ENCODE measurements around the gene MAGEA9B.
"Not testable (repeated sequence)": the region's sequence is repeated elsewhere in the genome, so short reads cannot be mapped to it uniquely, and the experiment has no call there.

MAGEA9B gene

DNA sequence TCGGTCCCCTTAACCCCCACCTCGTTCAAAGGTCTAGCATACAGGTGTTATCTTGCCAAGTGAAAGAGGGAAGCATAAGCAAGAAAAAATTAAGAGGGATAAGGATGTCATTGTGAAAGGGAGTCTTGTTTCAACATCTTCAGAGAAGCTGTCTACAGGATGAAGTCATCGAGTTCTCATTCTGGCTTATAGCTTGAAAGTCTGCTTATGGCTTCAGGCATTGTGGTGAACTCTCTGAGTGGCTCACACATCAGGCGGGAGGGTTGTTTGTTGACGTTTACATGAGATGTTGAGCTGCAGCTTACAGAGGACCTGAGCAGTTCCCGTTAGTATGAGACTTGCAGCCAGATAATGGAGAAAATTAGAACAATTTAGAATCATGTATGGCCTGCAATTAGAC, 16.6 kb downstream of the MAGEA9B start:
- DNase-seq (ENCODE audit: low read depth) = no peak

DNA sequence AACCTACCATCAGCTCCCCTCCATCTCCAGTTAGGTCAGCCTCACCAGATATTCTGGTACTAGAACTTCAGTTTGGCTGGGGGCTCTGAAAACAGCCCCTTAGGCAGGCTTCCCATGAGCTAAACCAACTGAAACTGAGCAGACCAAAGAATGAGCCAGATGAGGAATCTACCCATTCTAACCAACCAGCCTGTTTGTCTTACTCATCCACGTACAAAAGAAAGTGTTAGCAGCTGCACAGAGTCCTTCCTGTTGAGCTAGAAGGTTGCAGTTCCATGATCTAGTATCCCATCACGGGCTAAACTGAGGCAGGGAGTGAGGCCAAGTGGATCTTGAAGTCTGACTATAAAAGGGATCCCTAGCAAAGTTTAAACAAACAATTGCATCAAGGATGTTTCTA, 17.5 kb downstream of the MAGEA9B start:
- DNase-seq (ENCODE audit: low read depth) = no peak

GRCh38 chrX:149568701-149569296, 18.5 kb downstream of the MAGEA9B start:
- DNase-seq (ENCODE audit: low read depth) = no peak

DNA sequence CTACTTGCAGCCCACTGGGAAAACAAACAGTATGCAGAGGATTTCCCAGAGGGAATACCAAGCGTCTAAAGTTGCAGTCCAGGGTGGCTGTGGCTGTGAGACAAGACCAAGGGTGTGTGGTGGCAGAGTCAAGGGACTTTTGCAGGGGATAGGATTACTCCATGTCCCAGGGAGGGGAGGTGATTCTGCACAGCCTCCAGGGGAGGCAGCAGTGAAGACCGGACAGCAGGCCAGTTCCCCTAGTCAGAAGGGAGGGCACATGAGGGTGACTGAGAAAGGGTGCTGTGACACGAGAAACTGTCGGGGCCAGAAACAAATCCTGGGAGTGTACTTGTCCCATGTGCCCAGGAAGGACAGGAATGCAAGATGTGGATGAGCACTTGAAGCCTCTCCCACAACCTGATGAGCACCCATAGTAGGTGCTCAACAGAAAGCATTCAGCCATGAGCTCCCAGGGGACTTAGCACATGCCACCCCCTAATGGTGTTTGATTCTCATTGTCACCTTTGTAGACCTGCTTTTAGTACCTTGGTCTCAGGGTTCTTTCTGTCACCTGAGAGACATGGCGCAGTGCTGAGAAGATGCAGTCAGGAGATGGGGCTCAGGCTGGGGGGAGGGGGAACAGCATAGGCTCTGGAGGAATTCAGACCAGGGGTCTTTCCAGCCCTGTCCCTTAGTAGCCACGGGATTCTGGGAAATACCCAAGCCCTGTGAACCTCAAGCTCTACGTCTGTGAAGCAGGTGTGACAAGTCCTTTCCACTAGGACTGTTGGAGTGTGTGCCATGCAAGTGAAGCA, 19.4 kb downstream of the MAGEA9B start:
- no peak for DNase-seq (ENCODE audit: low read depth)

DNA sequence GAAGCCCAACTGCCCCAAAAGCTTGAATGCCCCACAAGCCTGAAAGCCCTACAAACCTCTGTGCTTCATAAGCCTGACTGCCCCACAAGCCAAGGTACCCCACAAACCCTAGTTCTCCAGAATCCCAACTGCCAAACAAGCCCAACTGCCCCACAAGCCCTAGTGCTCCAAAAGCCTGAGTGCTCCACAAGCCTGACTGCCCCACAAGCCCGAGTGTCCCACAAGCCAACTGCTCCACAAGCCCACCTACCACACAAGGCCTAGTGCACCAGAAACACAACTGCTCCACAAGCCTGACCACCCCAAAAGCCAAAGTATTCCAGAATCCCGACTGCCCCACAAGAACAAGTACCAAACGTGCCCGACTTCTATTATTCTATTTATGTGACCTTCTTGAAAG, 23.9 kb downstream of the MAGEA9B start:
- DNase-seq (ENCODE audit: low read depth) = no peak

GRCh38 chrX:149555251-149555650, 32.0 kb downstream of the MAGEA9B start:
- not testable (repeated sequence) for DNase-seq (ENCODE audit: low read depth)

DNA sequence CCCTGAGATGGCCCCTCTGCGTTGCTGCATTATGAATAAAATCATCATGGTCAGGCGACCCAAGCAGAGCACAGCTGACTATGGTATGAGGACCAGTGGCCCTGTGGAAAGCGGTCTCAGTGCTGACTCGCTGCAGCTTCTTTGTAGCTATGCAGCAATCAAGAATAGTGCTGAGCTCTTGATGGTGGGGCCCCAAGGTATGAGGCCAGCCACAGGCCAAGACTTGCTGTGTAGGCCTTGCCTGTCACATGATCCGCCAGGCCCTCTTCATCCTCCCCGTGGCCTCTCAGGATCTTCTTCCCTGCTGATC, 35.4 kb downstream of the MAGEA9B start:
- not testable (repeated sequence) for DNase-seq (ENCODE audit: low read depth)

DNA sequence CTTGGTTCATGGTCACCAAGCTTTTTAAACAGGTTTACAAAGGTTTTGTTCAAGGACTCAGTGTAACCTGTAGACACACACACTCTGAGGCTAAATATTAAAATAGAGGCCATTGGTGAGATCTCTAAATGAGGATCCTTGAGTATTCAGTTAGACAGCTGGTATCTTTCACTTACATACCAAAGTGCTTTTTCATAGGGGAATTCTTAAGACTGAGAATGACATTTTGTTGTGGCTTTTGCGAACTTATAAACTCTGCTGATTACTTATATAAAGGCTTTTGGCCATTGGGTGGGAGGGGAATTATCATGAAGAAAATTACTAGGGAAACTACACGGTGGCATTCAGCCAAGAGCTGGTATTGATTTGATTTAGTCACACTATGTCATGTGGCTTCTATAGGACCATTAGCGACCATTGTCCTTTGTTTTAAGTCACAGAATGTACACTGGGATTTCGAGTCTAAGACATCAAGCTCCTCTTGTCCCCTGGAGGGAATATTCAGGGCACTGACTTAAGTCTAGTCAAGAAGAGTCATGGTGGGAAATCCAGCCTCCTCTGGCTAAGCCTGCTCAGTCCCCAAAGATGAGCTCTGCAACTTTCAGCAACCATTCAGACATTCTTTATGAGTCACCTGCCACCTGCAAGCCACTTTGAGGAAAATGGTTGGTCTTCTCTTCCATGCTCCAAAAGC, 35.9 kb downstream of the MAGEA9B start:
- not testable (repeated sequence) for DNase-seq (ENCODE audit: low read depth)

DNA sequence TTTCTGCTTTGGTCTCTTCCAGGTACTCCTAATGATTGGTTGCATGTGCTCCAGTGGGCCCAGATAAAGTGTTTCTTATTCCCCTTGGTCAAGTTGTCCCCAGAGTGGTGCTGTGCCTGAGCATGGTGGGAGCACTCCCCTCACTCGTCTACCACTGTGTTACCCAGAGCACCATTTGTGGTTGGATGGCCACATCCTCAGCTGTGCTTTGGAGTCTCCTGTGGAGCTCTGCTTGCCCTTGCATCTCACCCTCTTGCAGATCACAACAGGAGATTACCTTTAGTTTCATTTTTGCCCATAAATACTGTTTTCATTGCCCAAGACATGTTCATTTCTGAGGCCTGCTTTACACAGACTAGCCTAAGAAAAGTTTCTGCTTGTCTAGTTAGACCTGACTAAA, 36.8 kb downstream of the MAGEA9B start:
- not testable (repeated sequence) for DNase-seq (ENCODE audit: low read depth)

- not testable (repeated sequence) for DNase-seq (ENCODE audit: low read depth)
Observed at GRCh38 chrX:149549701-149550100, 37.6 kb downstream of the MAGEA9B start, which contains the start of gene HSFX3. HSFX3 (minus strand) TSS chrX:149549924; CDS start chrX:149549852, 72 bp downstream.

DNA sequence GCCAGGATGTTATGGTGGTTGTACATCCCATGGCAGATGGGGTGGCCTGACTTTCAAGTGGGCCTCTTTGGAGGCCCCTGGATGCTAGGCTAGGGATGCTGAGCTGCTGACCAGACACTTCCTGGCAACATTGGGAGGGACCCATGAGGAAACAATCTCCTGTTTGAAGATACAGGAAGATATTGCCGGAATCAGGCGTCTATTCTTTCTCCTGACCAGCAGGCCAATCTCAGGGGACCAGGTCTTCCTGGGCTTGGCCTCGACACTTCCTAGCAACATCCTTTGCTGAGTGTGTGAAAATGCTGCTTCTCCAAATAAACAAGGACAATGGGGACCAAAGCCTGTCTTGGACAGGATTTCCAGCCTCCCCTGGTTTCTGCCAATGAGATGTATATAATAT, 39.5 kb downstream of the MAGEA9B start:
- DNase-seq (ENCODE audit: low read depth) = not testable (repeated sequence)

GRCh38 chrX:149546962-149547361, 40.3 kb downstream of the MAGEA9B start:
- not testable (repeated sequence) for DNase-seq (ENCODE audit: low read depth)

- DNase-seq (ENCODE audit: low read depth) = not testable (repeated sequence)
Observed at GRCh38 chrX:149545545-149546543, 41.4 kb downstream of the MAGEA9B start.

DNA sequence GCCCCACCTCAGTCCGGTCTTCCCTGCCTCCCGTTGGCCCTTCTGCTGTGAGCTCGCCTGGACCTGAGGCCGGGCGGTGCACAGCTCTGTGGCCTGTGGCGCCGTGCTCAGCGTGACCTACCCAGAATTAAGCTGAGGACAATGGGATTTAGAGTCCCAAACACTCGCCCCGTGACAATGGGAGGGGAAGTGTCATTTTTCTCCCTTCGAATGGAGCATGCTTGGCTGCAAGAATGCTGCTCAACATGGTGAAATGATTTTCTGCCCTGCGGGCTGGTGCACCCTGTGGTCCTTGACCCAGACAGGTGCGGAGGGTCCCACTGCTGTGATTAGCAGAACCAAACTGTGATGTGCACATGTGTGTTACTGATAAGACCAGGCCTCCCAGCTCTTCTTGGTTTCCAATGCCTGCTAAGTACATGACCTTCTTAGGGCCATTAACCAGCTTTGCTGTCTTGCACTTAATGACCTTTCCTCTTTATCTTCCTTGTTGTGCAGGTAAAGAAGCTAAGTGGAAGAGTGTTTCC, 45.7 kb downstream of the MAGEA9B start:
- DNase-seq (ENCODE audit: low read depth) = no peak

GRCh38 chrX:149540621-149541520, 46.4 kb downstream of the MAGEA9B start, which contains the start of gene EOLA1:
EOLA1 (plus strand) TSS chrX:149541012; CDS start chrX:149545631, 4,619 bp downstream.
- DNase-seq (ENCODE audit: low read depth) = peak; percentile 71

DNA sequence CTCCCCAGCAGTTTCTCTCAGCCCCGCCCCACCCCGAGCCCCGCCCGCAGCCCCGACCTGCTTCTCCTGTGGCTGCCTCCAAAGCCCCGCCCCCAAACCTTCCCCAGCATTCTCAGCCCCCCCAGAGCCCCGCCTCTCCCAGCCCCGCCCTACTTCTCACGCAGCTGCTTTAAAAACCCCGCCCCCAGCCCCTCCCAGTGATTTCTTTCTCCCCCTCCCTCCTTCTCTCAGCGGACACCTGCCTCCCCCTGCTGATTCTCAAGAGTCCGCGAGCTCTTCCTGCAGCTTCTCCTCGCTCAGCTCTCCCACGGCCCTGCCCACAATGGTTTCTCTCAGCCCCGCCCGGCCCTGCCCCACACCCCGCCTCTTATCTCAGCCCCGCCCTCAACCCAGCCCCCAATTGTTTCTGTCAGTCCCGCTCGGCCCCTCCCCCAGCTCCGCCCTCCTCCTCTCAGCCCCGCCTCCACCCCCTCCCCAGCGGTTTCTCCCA, 47.1 kb downstream of the MAGEA9B start:
- DNase-seq (ENCODE audit: low read depth) = peak; percentile 86

GRCh38 chrX:149539283-149540130, 47.8 kb downstream of the MAGEA9B start:
- DNase-seq (ENCODE audit: low read depth) = peak; percentile 70

DNA sequence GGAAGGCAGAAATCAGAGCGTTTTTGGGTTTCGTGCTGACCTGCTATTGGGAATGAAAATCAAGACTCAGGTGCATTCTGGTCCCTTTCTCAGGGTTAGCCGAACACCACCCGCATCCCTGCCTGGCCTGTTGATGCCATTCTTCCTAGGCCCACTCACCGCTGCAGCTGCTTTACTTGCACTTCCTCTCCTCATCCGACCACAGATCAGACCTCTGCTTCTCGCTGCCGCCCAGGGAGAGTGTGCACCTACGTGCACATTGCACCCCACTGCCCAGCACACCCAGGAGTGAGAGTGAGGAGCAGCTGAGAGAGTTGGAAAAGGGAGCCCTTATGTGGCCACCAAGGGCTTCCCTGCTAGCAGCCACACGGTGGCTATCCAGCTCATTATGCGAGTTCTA, 49.8 kb downstream of the MAGEA9B start:
- not testable (repeated sequence) for DNase-seq (ENCODE audit: low read depth)

GRCh38 chrX:149534926-149535602, 52.2 kb downstream of the MAGEA9B start:
- DNase-seq (ENCODE audit: low read depth) = not testable (repeated sequence)

All from activated T-cell treated with anti-CD3 and anti-CD28 coated beads for 1 hour (primary cell).